Measurements from ENCODE around the gene NT5DC4.

Gene NT5DC4

DNA sequence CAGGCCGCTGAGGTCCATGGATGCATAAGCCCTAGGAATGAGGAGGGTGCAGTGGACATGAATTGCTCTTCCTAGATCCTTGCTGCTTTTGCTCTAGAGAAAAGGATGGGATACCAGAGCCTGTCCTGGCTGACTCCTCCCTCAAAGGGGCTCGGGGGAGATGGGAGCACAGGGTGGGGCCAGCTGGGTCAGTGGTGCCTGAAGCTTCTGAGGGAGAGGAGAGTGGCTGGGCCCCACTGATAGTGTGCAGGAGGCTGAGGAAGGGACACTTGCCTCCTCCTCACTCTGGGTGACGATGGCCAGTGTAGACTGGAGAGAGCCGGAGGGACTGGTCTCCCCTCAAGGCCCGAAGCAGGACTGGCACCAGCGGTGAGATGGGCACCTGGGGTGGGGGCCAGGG is at the start of gene NT5DC4:
NT5DC4 (plus strand) TSS at position 236 of the 400 bp plus-strand sequence; CDS start at position 296, 60 bp downstream.
- no peak for DNase-seq

DNA sequence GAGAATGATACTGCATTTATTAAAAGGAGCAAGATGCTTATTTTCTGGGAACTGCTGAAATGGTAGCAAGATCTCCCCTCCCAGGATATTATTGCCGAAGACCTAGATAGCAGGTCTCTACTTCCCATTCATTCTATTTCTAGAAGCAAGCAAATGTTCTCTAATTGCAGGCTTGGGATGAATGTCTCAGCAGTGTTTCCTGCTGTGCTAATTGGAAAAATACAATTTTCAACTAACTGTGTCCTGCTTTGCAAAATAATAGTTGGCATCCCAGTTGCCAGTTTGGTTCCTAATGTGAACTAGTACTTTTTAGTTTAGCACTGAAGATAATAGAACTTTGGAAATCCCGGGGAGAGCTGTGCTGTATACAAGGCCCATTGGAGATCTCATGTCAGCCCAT is 49.0 kb upstream of the NT5DC4 start:
- DNase-seq = peak; percentile 80

DNA sequence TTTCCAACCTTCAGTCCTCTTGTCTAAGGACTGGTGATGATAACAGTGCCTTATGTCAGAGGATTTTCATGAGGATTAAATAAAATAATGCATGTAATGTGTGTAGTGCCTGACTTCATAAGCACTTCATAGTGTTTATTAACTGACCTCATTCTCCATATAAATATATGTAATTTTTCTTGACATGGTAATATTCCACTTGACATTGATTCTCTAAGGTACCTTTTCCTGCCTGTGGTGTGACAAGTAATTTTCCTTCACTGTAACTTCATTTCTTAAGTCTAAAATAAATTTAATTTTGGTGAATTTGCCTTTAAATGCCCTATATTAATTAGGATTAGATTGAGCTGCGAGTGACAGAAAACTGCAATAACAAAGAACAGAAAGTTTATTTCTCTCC is 47.8 kb upstream of the NT5DC4 start:
- DNase-seq = no peak

DNA sequence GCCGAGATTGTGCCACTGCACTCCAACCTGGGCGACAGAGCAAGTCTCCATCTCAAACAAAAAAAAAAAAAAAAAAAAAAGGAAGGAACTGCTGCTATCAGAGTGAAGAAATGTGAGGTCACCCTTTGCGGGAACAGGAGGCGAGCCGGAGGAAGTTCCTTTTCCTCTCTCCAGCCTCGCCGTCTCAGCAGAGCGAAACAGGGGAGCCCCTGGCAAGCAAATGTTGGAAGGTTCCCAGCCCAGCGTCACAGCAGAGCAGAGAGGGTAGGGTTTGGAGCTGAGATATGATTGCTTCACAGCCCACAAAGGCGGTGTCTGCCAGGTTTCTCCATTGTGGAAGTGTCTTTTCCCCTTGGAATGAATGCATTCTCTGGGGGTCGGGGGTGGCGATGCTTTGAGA is 46.6 kb upstream of the NT5DC4 start:
- DNase-seq = no peak

DNA sequence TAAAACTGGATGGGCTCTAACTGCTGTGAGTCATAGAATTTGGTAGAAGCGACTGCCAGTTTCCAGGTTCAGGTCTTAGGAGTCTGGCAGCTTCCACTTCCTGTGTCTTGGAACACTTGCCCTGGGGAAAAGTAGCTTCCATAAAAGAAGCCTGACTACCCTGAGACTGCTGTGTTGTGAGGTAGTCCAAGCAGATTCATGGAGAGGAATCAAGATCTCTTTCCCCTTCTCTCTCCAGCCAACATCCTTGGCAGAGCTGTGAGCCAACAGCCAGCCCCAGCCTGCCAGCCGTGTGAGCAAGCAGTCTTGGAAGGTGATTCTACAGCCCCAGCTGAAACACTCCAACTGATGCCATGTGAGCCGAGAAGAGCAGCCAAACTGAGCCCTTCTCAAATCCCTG is 41.3 kb upstream of the NT5DC4 start:
- DNase-seq = no peak

DNA sequence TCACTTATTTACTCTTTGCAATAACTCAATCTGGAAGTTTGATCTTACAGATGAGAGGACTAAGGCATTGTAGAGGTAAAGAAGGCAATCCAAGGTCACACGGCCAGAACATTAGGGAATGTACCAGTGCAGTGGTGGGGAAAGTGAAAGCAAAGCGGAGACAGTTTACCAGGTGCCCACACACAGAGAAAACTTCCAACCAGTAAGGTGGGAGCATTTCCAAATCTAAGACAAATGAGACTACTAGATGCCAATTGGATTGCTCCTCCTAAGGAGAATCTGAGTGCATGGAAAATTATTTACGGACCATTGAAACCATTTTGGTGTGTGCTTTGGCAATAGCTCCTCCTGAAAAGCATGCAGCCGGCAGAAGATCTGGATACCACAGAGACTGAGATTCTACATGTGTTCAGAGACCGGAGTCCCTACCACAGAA is 40.1 kb upstream of the NT5DC4 start:
- no peak for DNase-seq

DNA sequence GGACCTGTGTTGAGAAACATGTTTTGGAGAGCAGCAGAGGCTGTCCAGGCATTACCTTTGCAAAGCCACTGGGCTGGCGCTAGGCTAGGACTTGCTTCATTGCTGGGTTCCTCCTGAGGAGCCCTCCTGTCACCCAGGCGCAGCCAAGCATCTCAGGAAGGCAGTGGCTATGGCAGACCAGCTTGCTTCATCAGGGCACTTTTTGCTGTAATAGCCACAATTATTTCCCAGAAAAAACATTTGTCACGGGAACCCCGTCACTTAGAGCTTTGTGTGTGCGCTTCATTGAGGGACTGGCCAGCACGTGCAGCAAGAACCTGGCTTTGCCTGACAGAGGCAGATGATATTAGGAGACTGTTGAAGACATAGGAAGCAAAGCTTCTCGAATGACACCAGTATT is 38.7 kb upstream of the NT5DC4 start:
- DNase-seq = no peak

DNA sequence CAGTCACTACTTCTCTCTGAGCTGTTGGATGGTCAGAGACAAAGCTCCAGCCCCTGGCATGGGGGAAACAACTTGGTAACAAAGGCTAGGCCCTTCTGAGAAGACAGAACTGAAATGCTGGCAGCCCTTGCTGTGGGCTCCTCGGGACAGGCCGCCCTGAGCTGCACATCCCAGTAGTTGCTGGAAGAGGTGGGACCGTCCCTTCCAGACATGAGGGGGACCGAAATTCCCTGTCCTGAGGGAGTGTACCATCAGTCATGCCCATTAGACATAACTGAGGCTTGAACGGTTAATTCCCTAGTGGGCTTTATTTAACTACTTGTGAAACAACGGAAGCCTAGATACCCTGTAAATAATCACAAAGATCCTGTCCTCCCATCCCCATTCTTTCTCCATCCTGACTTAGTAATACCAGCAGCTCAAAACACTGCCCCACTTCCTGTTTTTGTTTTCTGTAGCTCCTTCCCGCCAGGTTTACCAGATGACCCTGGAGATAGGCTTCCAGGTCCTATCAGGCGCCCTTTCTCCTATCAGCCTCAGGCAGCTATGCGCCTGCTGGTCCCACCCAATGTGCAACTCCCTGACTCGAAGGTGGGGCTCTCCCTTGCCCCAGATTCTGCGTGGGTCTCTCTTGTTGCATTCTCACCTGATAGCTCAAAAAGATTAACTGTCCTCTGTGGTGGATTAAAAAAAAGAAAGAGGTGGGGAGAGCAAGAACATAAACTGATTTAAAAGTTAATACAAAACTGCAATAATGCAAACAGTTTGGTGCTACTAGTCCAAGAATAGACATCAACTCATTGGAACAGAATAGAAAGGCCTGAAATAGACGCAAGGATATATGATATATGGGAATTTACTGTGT is 37.0 kb upstream of the NT5DC4 start:
- DNase-seq = no peak

DNA sequence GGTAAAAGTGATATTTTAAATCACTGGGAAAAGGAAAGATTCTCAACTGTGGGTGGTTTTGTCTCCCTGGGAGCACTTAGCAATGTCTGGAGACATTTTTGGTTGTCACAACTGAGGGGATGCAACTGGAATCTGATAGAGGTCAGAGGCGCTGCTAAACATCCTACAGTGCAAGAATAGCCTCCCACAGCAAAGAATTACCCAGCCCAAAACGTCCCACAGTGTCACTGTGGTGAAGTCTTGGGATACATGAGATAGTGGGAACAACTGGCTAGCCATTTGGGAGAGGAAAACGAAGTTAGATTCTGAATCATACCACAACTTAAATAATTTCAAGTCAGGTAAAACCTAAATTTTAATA is 36.4 kb upstream of the NT5DC4 start:
- no peak for DNase-seq

DNA sequence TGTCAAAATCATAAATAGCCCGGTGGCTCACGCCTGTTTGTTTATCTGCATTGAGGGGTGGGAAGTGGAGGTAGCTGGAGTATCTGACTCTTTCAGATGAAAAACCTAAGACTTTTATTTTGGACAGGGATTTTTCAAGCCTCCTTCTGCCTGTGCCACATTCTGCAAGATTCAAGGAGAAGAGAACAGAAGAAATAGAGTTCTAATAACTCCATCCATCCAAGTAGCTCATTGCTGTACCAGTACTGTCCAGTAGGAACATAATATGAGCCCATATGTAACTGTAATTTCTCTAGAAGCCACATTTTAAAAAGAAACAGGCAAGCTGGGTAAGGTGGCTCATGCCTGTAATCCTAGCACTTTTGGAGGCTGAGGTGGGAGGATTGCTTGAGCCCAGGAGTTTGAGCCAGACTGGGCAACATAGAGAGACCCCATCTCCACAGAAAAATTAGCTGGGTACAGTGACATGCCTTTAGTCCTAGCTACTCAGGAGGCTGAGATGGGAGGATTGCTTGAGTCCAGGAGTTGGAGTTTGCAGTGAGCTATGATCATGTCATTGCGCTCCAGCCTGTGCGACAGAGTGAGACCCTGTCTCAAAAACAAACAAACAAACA is 35.4 kb upstream of the NT5DC4 start:
- DNase-seq = no peak

DNA sequence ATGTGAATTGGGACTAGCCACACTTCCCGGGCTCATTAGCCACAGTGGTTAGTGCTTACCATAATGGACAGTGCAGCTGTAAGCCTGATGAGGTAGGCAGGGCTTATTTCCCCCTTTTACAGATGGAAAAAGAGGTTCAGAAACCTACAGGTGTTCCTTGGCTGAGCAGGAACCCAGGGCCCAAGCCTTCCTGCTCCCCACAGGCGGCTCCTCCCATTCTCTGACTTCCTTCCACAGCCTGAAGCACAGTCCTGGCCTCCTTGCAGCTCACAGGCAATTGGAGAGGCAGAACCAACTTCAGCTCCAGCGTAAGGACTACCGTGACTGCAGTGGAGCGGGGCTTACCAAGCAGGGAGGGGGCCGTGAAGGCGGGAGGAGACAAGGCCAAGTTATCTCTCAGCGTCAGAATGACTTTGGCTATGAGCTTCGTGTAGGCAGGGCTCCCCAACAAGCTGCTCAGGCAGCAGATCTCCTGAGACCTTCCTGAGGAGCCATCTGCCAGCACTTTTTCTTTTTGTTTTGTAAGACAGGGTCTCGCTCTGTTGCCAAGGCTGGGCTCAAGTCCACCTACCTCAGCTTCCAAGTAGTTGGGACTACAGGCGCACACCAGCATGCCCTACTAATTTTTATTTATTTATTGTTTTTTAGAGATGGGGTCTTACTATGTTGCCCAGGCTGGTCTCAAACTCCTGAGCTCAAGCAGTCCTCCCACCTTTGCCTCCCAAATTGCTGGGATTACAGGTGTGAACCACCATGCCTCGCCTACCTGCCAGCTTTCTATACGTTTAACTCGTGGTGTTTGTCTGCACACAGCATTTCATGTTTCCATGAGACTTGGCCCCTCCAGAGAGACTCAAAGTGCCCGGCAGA is 34.2 kb upstream of the NT5DC4 start:
- DNase-seq = no peak

DNA sequence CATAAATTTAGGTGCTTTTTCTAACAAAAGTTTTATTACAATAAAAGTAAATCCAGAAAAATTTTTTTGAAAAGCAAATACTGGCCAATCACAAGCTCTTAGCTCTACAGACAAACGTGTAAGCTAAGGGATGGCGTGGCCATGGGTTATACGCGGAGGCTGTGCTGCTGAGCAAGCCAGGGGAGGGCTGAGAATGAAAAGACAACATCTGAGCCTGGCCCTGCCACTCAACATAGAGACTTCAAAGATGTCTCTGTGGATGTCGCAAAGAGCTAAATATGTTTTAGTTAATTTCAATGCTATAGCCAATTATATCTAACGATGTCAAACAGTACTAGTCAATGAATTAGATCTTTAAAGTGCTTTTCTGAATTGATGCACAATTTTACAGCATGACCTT is 33.3 kb upstream of the NT5DC4 start:
- no peak for DNase-seq

DNA sequence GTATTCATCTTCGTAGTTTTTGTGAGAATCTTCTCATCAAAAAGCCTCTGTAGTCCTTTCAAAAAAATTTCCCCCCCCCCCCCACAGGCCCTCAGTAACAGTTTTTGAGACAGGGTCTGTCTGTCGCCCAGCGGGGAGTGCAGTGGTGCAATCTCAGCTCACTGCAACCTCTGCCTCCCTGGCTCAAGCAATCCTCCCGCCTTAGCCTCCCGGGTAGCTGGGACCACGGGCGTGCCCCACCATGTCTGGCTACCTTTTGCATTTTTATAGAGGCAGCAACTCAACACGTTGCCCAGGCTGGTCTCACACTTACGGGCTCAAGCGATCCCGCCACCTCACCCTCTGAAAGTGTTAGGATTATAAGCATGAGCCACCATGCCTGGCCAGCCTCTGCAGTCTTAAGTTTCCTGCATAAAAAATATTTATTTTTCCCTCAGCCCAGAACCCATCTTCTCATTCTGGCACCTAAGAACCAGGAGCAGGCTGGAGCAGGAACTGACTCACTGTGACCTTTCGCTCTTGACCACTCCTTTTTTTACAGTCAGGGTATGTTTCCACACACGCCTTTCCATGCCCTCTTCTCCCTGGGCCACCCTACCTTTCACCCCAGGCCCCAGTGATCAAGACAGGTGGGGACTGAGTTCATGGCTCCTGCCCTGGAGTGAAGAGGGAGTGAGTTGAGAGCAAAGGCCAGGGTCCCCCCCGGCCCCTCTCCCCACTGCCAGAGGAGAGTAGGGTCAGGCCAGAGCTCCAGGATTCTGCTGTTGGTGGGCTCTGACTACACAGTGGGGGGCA is 32.5 kb upstream of the NT5DC4 start:
- no peak for DNase-seq

DNA sequence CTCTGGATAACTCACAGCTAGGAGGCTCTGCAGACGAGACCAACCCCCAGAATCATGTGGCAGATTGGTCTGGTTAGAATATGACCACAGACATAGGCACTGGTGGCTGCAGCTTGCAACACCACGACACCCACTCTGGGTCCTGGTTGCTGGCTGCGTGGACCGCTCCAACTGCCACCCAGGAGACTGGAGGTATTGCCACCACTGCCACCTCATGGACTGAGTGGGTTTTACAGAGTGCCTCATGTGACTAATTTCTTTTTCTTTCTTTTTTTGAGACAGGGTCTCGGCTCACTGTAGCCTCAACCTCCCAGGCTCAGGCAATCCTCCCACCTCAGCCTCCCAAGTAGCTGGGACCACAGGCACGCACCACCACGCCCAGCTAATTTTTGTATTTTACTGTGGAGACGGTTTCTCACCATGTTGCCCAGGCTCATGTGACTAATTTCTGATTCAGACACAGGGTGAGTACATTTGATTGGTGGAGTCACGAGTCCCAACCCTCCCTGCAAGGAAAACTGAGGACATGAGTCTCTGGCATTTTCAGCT is 29.9 kb upstream of the NT5DC4 start:
- DNase-seq = peak; percentile 56

DNA sequence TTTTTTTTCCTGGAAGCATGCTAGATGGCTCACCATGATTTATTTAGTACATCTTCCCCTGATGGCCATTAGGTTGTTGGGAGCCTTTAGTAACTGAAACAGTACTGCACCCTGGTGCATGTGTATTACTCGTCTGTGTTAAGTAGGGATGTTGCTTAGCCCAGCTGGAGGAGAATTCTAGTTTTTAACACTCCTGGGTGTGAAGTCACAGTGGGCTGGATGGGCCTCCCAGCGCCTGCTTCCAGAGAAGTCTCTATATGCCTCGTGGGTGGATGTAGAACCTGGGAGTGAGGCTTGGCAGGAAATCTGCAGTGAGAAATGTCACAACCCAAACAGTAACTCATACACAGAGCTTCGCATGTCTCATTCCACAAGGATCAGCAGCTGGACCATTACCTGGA is 28.9 kb upstream of the NT5DC4 start:
- no peak for DNase-seq

DNA sequence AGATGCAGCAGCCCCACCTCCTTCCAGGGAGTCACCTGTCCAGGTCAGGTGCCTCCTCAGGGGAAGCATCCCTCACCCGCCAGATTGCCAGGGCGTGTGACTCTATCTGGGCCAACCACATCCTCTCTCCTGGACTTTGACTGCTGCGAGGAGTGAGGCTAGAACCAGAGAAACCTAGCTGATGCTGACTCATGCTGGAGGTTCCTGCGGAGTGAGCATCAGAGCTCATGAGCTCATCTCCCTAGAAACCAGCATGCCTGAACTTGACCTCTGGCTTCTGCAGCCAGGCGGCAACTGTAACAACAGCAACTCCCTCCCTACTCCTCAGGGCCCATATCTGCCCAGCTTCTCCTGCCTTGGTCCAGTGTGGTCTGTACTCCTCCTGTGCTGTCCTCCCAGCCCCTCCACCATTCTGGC is 28.3 kb upstream of the NT5DC4 start:
- peak; percentile 66 for DNase-seq

DNA sequence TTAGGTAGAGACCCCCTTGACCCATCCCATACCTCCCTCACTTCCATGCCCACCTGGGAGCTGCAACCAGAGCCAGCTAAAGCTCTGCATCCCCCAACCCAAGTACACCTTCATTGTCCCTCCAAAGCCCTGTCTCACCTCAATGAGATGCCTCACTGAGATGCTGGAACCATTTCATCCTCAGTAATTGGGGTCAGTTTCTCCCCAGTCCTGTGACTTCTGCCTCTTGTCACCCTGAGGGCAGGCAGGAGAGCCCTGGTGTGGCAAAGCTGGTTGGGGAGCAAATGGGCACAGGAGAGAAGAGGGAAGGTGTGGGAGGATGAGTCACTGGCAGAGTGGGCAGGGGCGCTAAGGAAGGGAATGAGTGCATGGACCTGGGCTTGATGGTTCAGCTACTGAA is 27.9 kb upstream of the NT5DC4 start:
- no peak for DNase-seq

DNA sequence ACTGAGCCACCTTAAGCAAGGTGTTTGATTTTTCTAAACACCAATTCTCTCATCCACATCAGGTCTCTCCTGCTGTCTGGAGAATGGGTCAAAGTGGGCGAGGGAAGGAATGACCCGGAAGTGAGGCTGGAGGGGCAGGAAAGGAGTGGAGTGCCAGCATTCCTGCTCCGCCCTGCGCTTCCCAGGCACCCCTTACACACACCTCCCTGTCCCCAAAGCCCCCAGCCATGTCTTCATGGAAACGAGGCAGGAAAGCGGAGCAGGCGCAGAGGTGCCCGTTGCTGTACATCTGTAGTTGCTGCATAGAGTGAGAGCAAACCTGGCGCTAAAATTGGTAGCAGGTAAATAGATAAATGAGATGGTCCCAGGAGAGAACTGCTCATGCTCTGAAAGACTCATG is 27.2 kb upstream of the NT5DC4 start:
- no peak for DNase-seq

DNA sequence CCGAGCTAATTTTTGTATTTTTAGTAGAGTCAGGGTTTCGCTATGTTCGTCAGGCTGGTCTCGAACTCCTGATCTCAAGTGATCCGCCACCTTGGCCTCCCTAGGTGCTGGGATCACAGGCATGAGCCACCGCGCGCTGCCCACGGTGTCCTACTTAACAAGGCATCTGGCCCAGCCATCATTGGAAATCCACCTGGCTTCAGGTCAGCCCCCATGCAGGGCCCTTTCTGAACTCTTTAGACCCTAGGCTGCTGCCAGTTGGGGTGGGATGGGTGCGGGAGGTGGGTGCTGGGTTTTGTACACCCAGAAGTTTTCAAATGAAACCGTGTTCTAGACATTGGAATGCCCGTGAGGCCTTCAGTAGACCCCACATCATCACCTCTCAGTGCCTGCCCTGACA is 26.6 kb upstream of the NT5DC4 start:
- no peak for DNase-seq

DNA sequence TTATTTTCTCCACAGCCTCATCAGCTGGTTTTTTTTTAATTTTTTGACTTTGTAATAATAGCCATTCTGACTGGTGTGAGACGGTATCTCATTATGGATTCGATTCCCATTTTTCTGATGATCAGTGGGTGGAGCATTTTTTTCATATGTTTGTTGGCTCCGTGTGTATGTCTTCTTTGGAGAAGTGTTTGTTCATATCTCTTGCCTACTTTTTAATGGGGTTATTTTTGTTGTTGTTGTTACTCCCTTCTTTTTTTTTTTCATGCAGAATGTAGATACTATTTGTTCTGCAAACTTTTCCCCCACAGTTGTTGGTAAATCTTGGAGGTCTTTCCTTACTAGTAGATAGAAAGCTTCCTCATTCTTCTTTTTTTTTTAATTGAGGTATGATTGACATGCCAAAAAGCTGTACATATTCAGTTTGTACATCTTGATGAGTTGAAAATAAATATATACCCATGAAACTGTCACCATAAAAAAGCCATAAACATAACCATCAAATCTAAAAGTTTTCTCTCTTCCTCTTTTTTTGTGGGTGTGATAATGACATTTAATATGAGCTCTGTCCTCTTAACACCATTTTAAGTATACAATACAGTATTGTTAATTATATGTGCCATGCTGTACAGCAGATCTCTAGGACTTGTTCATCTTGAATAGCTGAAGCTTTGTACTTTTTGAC is 21.8 kb upstream of the NT5DC4 start:
- DNase-seq = no peak

DNA sequence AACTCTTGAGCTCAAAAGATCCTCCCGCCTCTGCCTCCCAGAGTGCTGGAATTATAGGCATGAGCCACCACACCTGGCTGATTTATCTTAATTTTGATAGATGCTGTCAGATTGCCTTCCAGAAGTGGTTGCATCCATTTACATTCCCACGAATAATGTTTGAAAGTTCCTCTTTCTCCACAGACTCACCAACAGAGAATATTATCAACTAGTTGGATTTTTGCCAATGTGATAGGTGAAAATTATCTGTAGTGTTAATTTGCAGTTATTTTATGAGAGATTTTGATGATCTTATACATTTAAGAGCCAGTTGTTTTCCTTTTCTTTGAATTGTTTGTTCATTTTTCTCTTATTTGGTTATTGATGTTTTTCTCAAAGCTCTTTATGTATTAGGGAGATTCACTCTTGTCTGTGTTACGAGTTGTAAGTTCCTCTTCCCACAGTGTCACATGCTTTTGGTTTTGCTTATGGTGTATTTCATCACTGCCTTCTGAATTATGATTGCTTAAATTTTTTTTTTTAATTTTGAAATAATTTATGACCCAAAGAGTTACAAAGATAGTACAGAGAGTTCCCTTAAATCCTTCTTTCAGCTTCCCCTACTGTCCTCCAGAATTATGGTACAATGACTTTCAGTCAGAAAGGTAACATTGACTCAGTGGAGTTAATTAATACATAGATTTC is 20.7 kb upstream of the NT5DC4 start:
- DNase-seq = no peak

All from COR-L47 (cell line).